Measurements from ENCODE around the gene TUG1. TPM values are rescaled to one million over a fixed set of nuclear protein-coding genes. Genes with fewer than 3 reads are reported as not detected.

The TUG1 gene
- polyA plus RNA-seq, 3 donors = 9.9 to 81.3 (median 13.9) TPM

- peaks cover 48% of the 10 kb centered on the region for H3K79me2 ChIP-seq (ENCODE audit: insufficient read depth, low read length)
- WGBS (ENCODE audit: insufficient coverage) = 22% methylated on average over 53 of the region's 53 CpGs
- peak within 1 kb of the TSS; percentile 79 for H2AFZ ChIP-seq (ENCODE audit: insufficient read depth, low read depth, low read length, poor library complexity, severe bottlenecking)
- H3K4me2 ChIP-seq (replicated peaks; ENCODE audit: extremely low read depth, low read length, poor library complexity, severe bottlenecking) = peak within 1 kb of the TSS; percentile 86
- peaks cover 26 to 35% of the 10 kb centered on the region in 2 donors for H3K9me3 ChIP-seq (replicated peaks in 1 of 2; ENCODE audit: control insufficient read depth in 1 of 2, insufficient read depth in 1 of 2, low read length in 2 of 2)
- H3K36me3 Mint-ChIP-seq = peaks cover 29 to 30% of the 10 kb centered on the region in 2 donors
- H3K27me3 Mint-ChIP-seq (ENCODE audit: low read depth in 3 of 3) = peaks cover 0 to 3% (median 0%) of the 10 kb centered on the region in 3 donors
- H3K9ac ChIP-seq (ENCODE audit: insufficient read depth, low read length, poor library complexity, severe bottlenecking) = peak within 1 kb of the TSS; percentile 97
- no peak for TF ChIP-seq CTCF (IDR thresholded peaks at IDR 0.05)
- H3K27me3 ChIP-seq (ENCODE audit: control insufficient read depth in 2 of 2, insufficient read depth in 2 of 2, low read length in 2 of 2) = no peaks in the 10 kb centered on the region
- no peak for DNase-seq
- intact Hi-C loops (cut with micrococcal nuclease) = loop anchor here (5.0 to 10.0 kb wide), 6 partner anchors 114 to 361 kb away; partner anchors contain the start of genes SMTN (in 2 of the 2), LIMK2 (in 1 of the 2), PIK3IP1 (in 1 of the 2) and TCN2 (in 1 of the 2)
- peak within 1 kb of the TSS; percentile 82 to 98 (median 88) for H3K4me3 ChIP-seq (replicated peaks in 1 of 3; ENCODE audit: low read depth in 2 of 3, low read length in 3 of 3)
- H3K9me3 Mint-ChIP-seq = peaks cover 18 to 55% (median 39%) of the 10 kb centered on the region in 7 donors
- H3K27ac ChIP-seq (ENCODE audit: low read depth in 1 of 2, low read length in 2 of 2) = peak within 1 kb of the TSS; percentile 85 to 91
- H4K20me1 ChIP-seq (ENCODE audit: insufficient read depth, low read length) = peaks cover 19% of the 10 kb centered on the region
- peaks cover 18 to 28% of the 10 kb centered on the region in 2 donors for H3K4me1 ChIP-seq (ENCODE audit: control insufficient read depth in 1 of 2, insufficient read depth in 2 of 2, low read length in 2 of 2)
- peak within 1 kb of the TSS; percentile 94 to 95 for H3K4me3 Mint-ChIP-seq
- H3K27ac Mint-ChIP-seq = peak within 1 kb of the TSS; percentile 90 to 99 (median 96)
- peaks cover 19 to 23% of the 10 kb centered on the region in 2 donors for H3K36me3 ChIP-seq (replicated peaks in 1 of 2; ENCODE audit: control insufficient read depth in 1 of 2, insufficient read depth in 2 of 2, low read length in 2 of 2)
- peaks cover 34% of the 10 kb centered on the region for H3K4me1 Mint-ChIP-seq
Observed at GRCh38 chr22:30968015-30968923, 796 bp upstream of the TUG1 start, which contains the start of gene MORC2. MORC2 (minus strand) TSS chr22:30968774; CDS start chr22:30967889, 885 bp downstream.

Measured in CD14-positive monocyte (primary cell).